T-helper 17 cell (primary cell): ENCODE measurements around the gene OR52E1. TPM values are rescaled to one million over a fixed set of nuclear protein-coding genes. Genes with fewer than 3 reads are reported as not detected.

ENCODE experiments used
- total RNA-seq, 4 donors: library from RNA in 2 of 4; stranded (reverse) in 2 of 4; gene quantifications; one replicate each; pipeline ENCODE4 v1.2.3 and lab custom pipeline; 2022 to 2026

OR52E1 gene
- total RNA-seq, 2 donors from 2014 or later: not detected

Other genes starting within 250 kb of the OR52E1 start
- not detected for gene OR51F2, start 248.3 kb upstream of the OR52E1 start, total RNA-seq
- not detected for gene OR51S1, start 220.4 kb upstream of the OR52E1 start, total RNA-seq
- not detected for gene OR51T1, start 187.7 kb upstream of the OR52E1 start, total RNA-seq
- not detected for gene OR51A7, start 165.8 kb upstream of the OR52E1 start, total RNA-seq
- not detected for gene OR51G2, start 150.2 kb upstream of the OR52E1 start, total RNA-seq
- not detected for gene OR51G1, start 145.2 kb upstream of the OR52E1 start, total RNA-seq
- gene OR51A4, start 122.0 kb upstream of the OR52E1 start, total RNA-seq: not detected
- not detected for gene OR51A2, start 113.9 kb upstream of the OR52E1 start, total RNA-seq
- gene OR51L1, start 74.7 kb upstream of the OR52E1 start, total RNA-seq: not detected
- not detected for gene OR52J3, start 23.0 kb upstream of the OR52E1 start, total RNA-seq
- gene OR52E2, start 9.9 kb upstream of the OR52E1 start, total RNA-seq: not detected
- not detected for gene OR52A5, start 68.8 kb downstream of the OR52E1 start, total RNA-seq
- gene OR52A1, start 85.2 kb downstream of the OR52E1 start, total RNA-seq: not detected
- gene OR51V1, start 131.1 kb downstream of the OR52E1 start, total RNA-seq: not detected
- gene HBB, start 157.5 kb downstream of the OR52E1 start, total RNA-seq: 1 to 10 TPM in 1 of 2 donors, not detected in 1; 1.3 TPM
- 1 to 10 TPM in 1 of 2 donors, not detected in 1; 1.0 TPM for gene HBD, start 164.9 kb downstream of the OR52E1 start, total RNA-seq
- gene HBG1, start 180.3 kb downstream of the OR52E1 start, total RNA-seq: not detected
- 1 to 10 TPM in 1 of 2 donors, not detected in 1; 1.7 TPM for gene HBG2, start 185.2 kb downstream of the OR52E1 start, total RNA-seq
- not detected for gene HBE1, start 200.4 kb downstream of the OR52E1 start, total RNA-seq
- gene OR51B4, start 232.4 kb downstream of the OR52E1 start, total RNA-seq: not detected